Measurements from ENCODE around the gene DLX6.

The DLX6 gene

GRCh38 chr7:96973986-96974385 lies 31.4 kb upstream of the DLX6 start:
- no peaks in the 10 kb centered on the region for H3K27me3 ChIP-seq (replicated peaks; ENCODE audit: control insufficient read depth, insufficient read depth, low read length)
- H3K36me3 ChIP-seq (ENCODE audit: control insufficient read depth, insufficient read depth, low read length): no peaks in the 10 kb centered on the region
- TF ChIP-seq, protein P1, sequence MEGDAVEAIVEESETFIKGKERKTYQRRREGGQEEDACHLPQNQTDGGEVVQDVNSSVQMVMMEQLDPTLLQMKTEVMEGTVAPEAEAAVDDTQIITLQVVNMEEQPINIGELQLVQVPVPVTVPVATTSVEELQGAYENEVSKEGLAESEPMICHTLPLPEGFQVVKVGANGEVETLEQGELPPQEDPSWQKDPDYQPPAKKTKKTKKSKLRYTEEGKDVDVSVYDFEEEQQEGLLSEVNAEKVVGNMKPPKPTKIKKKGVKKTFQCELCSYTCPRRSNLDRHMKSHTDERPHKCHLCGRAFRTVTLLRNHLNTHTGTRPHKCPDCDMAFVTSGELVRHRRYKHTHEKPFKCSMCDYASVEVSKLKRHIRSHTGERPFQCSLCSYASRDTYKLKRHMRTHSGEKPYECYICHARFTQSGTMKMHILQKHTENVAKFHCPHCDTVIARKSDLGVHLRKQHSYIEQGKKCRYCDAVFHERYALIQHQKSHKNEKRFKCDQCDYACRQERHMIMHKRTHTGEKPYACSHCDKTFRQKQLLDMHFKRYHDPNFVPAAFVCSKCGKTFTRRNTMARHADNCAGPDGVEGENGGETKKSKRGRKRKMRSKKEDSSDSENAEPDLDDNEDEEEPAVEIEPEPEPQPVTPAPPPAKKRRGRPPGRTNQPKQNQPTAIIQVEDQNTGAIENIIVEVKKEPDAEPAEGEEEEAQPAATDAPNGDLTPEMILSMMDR (IDR thresholded peaks at IDR 0.05; ENCODE audit: insufficient read depth, low read length, poor library complexity, severe bottlenecking): no peak
- H3K4me3 ChIP-seq (replicated peaks; ENCODE audit: low read depth, low read length): no peak overlapping the region
- DNase-seq (ENCODE audit: extremely low read depth, insufficient read length): no peak

- TF ChIP-seq, protein P1 (IDR thresholded peaks at IDR 0.05; ENCODE audit: insufficient read depth, low read length, poor library complexity, severe bottlenecking): no peak
- Histone ChIP-seq H3K36me3 (ENCODE audit: control insufficient read depth, insufficient read depth, low read length) (no peaks in the 10 kb centered on the region), H3K4me3 (replicated peaks; ENCODE audit: low read depth, low read length) (no peak overlapping the region), H3K27me3 (replicated peaks; ENCODE audit: control insufficient read depth, insufficient read depth, low read length) (no peaks in the 10 kb centered on the region)
- no peak for DNase-seq (ENCODE audit: extremely low read depth, insufficient read length)
Measured at GRCh38 chr7:96976106-96976505, 29.2 kb upstream of the DLX6 start.

DNA sequence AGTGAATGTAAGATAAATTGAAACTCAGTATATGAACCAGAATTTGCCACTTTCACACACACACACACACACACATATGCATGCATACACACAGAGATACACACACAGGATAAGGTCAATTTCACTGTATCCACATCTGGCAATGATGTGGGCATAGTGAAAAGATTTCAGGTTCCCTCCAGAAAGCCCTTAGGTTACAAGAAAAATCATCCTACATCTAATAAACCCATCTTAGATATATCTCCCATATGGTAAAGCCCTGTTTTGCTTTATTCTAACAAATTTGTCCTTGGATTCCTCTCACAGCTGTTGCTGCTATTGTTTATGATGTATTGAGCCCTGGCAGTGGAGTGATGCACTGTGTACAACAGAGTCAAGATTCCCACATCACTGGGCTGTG lies 27.9 kb upstream of the DLX6 start:
- H3K27me3 ChIP-seq (replicated peaks; ENCODE audit: control insufficient read depth, insufficient read depth, low read length): no peaks in the 10 kb centered on the region
- H3K4me3 ChIP-seq (replicated peaks; ENCODE audit: low read depth, low read length): no peak overlapping the region
- no peak for DNase-seq (ENCODE audit: extremely low read depth, insufficient read length)
- H3K36me3 ChIP-seq (ENCODE audit: control insufficient read depth, insufficient read depth, low read length): no peaks in the 10 kb centered on the region
- TF ChIP-seq, protein P1 (IDR thresholded peaks at IDR 0.05; ENCODE audit: insufficient read depth, low read length, poor library complexity, severe bottlenecking): no peak

DNA sequence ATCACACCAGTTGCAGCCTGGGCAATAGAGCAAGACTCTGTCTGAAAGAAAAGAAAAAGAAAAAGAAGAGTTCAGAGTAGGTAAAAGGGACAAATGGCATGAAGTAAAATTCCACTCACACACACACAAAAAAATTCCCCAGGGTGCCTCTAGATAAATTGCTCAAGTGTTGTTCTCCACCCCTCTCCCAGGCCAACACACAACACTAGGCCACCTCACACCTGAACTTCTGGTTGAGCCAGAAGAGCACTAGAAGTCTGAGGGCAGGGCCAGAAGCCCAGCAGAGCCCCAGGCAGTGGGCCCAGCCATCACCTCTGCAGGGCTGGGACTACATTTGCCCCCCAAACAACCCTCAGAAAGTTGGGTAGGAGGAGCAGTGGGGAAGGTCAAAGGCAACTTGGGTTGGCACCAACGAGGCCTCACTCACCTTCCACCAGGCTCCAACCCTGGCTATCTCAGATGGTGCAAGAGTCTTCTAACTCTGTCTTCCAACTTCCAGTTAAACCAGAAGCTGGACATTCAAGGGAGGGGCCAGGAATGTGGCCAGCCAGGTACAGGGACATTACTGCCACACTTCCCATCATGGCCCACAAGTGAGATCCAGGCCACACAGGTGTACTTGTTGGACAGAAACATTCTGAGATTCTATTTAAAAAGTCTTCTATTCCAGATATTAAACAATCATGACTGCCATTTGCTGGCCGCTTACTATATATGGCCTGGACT lies 25.6 kb upstream of the DLX6 start:
- no peak for DNase-seq (ENCODE audit: extremely low read depth, insufficient read length)
- TF ChIP-seq, protein P1 (IDR thresholded peaks at IDR 0.05; ENCODE audit: insufficient read depth, low read length, poor library complexity, severe bottlenecking): no peak
- no peaks in the 10 kb centered on the region for H3K36me3 ChIP-seq (ENCODE audit: control insufficient read depth, insufficient read depth, low read length)
- no peak overlapping the region for H3K4me3 ChIP-seq (replicated peaks; ENCODE audit: low read depth, low read length)
- H3K27me3 ChIP-seq (replicated peaks; ENCODE audit: control insufficient read depth, insufficient read depth, low read length): no peaks in the 10 kb centered on the region

DNA sequence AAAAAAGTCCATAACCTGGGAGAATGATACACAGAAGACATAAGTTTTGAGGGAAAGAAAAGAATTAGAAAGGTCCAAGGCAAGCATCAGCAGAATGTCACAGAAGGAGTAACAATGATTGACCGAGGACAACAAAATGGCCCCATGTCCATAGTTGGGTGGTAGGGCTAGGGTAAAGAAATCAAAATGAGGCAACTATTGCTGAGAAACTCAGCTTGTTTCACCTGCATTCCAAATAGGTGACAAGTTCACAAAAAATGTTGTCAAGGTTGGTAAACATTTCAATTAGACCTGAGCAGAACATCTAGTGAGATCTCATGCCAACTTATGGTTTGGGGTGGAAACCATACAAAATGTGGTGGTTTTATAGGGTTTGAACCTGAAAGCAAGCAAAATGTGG lies 22.8 kb upstream of the DLX6 start:
- TF ChIP-seq, protein P1 (IDR thresholded peaks at IDR 0.05; ENCODE audit: insufficient read depth, low read length, poor library complexity, severe bottlenecking): no peak

DNA sequence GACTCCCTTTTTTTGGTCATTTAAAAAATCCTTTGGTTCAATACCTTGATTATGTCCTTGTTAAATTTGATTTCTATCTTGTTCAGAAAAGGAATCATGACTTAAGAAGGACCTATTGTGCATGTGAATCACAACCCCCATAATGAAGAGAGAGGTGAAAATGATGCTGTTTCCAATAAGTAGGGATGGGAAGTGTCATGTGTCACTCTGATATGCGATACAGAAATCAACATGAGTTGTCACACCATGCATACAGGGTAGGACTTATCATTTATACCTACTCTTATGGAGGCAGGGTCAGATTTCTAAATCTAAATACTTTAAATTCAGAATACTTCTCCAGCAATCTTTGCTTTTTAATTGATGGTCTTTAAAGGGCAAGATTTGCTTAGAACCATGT lies 19.4 kb upstream of the DLX6 start:
- no peak for DNase-seq (ENCODE audit: extremely low read depth, insufficient read length)
- TF ChIP-seq, protein P1 (IDR thresholded peaks at IDR 0.05; ENCODE audit: insufficient read depth, low read length, poor library complexity, severe bottlenecking): no peak
- Histone ChIP-seq H3K27me3 (replicated peaks; ENCODE audit: control insufficient read depth, insufficient read depth, low read length) (no peaks in the 10 kb centered on the region; the same call in none of the 2 replicates), H3K4me3 (replicated peaks; ENCODE audit: low read depth, low read length) (no peak overlapping the region), H3K36me3 (ENCODE audit: control insufficient read depth, insufficient read depth, low read length) (no peaks in the 10 kb centered on the region)

More for the DNA sequence above, 22.8 kb upstream of the DLX6 start:
- Histone ChIP-seq H3K27me3 (replicated peaks; ENCODE audit: control insufficient read depth, insufficient read depth, low read length) (no peaks in the 10 kb centered on the region), H3K36me3 (ENCODE audit: control insufficient read depth, insufficient read depth, low read length) (no peaks in the 10 kb centered on the region), H3K4me3 (replicated peaks; ENCODE audit: low read depth, low read length) (no peak overlapping the region)
- no peak for DNase-seq (ENCODE audit: extremely low read depth, insufficient read length)
